Right lobe of liver (tissue), 6 donors: ENCODE measurements around the gene LYPLAL1. TPM values are rescaled to one million over a fixed set of nuclear protein-coding genes. Genes with fewer than 3 reads are reported as not detected.

Source experiments
- ATAC-seq, 4 donors: fragments of 200-7000 bp; cut with Tn5 transposase; one replicate each; pipeline ENCODE4 v1.9.1; 2020; ENCODE audit warnings: mild to moderate bottlenecking in 4 of 4, moderate library complexity in 4 of 4
- DNase-seq, 3 donors: peaks; one replicate each; pipeline ENCODE4 v3.0.0-alpha.2; 2020
- H3K27ac ChIP-seq, 3 donors: fragments of 200-600 bp; one replicate each; pipeline ENCODE4 v1.8.0; 2022
- H3K27me3 ChIP-seq, 2 donors: fragments of 200-600 bp; one replicate each; pipeline ENCODE4 v1.8.0; 2022
- H3K36me3 ChIP-seq, 4 donors: fragments of 200-600 bp; sonication (generic) in 1 of 4; one replicate each; pipeline versions ENCODE4 v1.5.1 to v1.8.0; 2017 to 2022; ENCODE audit warnings: control low read depth in 1 of 4
- H3K4me1 ChIP-seq, 4 donors: fragments of 200-600 bp; sonication (generic) in 1 of 4; one replicate each; pipeline versions ENCODE4 v1.5.1 to v1.8.0; 2017 to 2022; ENCODE audit warnings: control low read depth in 1 of 4
- H3K4me3 ChIP-seq, 3 donors: fragments of 200-600 bp; one replicate each; pipeline ENCODE4 v1.8.0; 2022
- H3K9me3 ChIP-seq, 4 donors: fragments of 200-600 bp; sonication (generic) in 1 of 4; one replicate each; pipeline versions ENCODE4 v1.5.1 to v1.8.0; 2017 to 2022; ENCODE audit warnings: control low read depth in 1 of 4
- CTCF ChIP-seq, 4 donors: fragments of 200-600 bp in 3 of 4; fragments of 450-650 bp in 1 of 4; IDR thresholded peaks; one replicate each; pipeline versions ENCODE4 v1.5.1 to v1.8.0; 2016 to 2022; ENCODE audit warnings: antibody characterized with exemption in 4 of 4, mild to moderate bottlenecking in 2 of 4
- POLR2A ChIP-seq: fragments of 450-650 bp; IDR thresholded peaks from one replicate; pipeline ENCODE4 v1.6.1; 2017; ENCODE audit warnings: antibody characterized with exemption, mild to moderate bottlenecking
- WGBS: methylation state at CpG from one replicate; pipeline ENCODE4 v1.1.6; 2018; ENCODE audit warnings: low coverage, low lambda C conversion rate; ENCODE audit not compliant: insufficient coverage; ENCODE audit errors: missing lambda C conversion rate; 5-methylcytosine and 5-hydroxymethylcytosine counted together
- intact Hi-C, 2 donors: fragments of 100-400 bp; cut with DNase I; formaldehyde crosslinking; loops; one replicate each; pipeline versions ENCODE4 v1.11.2 to v1.14.1; 2022
- total RNA-seq, 6 experiments: library from RNA; depleted of rRNA in 2 of 6; stranded (reverse); fragments of >200 nt in 2 of 6; fragmentation: NEBNext Ultra II Directional in 3 of 6; extraction: Animal tissue kit (Norgen Biotek cat#: 25700) in 3 of 6; gene quantifications; one replicate each; pipeline versions ENCODE4 v1.1.0 to v1.2.4, GENCODE V29; 2016 to 2023
- donor health status: DM: no; HTN: yes; CAD: no.
- donor health status: DM: no; HTN: no; CAD: no.
- donor health status: DM: no; HTN: no; CAD: no.
- donor health status: DM: no; HTN: yes; CAD: no.
- donor health status: DM: no; HTN: yes; CAD: no.

Gene LYPLAL1
- total RNA-seq, 6 experiments from 2014 or later, result 16.5 to 33.6 (median 22.2) TPM

- no peak for ATAC-seq
- H3K36me3 ChIP-seq, result no peaks in the 10 kb centered on the region
- no peak overlapping the region for H3K27ac ChIP-seq
- H3K27me3 ChIP-seq, result no peaks in the 10 kb centered on the region
- H3K9me3 ChIP-seq, result no peaks in the 10 kb centered on the region
- no peak for DNase-seq
- intact Hi-C loops, result no loop called here
- TF ChIP-seq POLR2A (no peak), CTCF (IDR thresholded peaks at IDR 0.05) (no peak)
- H3K4me1 ChIP-seq, result no peaks in the 10 kb centered on the region
- no peak overlapping the region for H3K4me3 ChIP-seq
These were observed 49.8 kb downstream of the LYPLAL1 start for GRCh38 chr1:219223496-219223895.

GRCh38 chr1:219226196-219226595, 52.5 kb downstream of the LYPLAL1 start:
- no peaks in the 10 kb centered on the region for H3K36me3 ChIP-seq
- H3K9me3 ChIP-seq, result no peaks in the 10 kb centered on the region
- TF ChIP-seq POLR2A, result no peak
- TF ChIP-seq CTCF (IDR thresholded peaks at IDR 0.05), result no peak
- H3K4me3 ChIP-seq, result no peak overlapping the region
- no peak overlapping the region for H3K27ac ChIP-seq
- intact Hi-C loops, result no loop called here
- H3K27me3 ChIP-seq, result no peaks in the 10 kb centered on the region
- no peak for DNase-seq
- H3K4me1 ChIP-seq, result no peaks in the 10 kb centered on the region
- ATAC-seq, result no peak
- 78% methylated on average over 2 of the region's 2 CpGs for WGBS

GRCh38 chr1:219227360-219228057, 53.8 kb downstream of the LYPLAL1 start:
- Histone ChIP-seq H3K27ac (no peak overlapping the region), H3K27me3 (no peaks in the 10 kb centered on the region), H3K4me3 (no peak overlapping the region), H3K4me1 (no peaks in the 10 kb centered on the region), H3K9me3 (no peaks in the 10 kb centered on the region), H3K36me3 (no peaks in the 10 kb centered on the region)
- ATAC-seq, result peak in 3 of 4 donors; percentile 49 to 67 (median 56)
- intact Hi-C loops, result no loop called here
- TF ChIP-seq POLR2A, result no peak
- DNase-seq, result no peak
- WGBS, result 67% methylated on average over 4 of the region's 4 CpGs

GRCh38 chr1:219228058-219228419, 54.4 kb downstream of the LYPLAL1 start:
- DNase-seq (no peak), ATAC-seq (no peak)
- Histone ChIP-seq H3K27me3 (no peaks in the 10 kb centered on the region), H3K4me1 (no peaks in the 10 kb centered on the region), H3K9me3 (no peaks in the 10 kb centered on the region), H3K27ac (no peak overlapping the region), H3K36me3 (no peaks in the 10 kb centered on the region), H3K4me3 (no peak overlapping the region)
- WGBS, result 93% methylated on average over 5 of the region's 5 CpGs
- TF ChIP-seq CTCF (IDR thresholded peaks at IDR 0.05) (no peak), POLR2A (no peak)
- intact Hi-C loops, result no loop called here

- no peak overlapping the region for H3K27ac ChIP-seq
- H3K9me3 ChIP-seq, result no peaks in the 10 kb centered on the region
- TF ChIP-seq POLR2A (no peak), CTCF (IDR thresholded peaks at IDR 0.05) (no peak)
- H3K36me3 ChIP-seq, result no peaks in the 10 kb centered on the region
- ATAC-seq, result no peak
- no peaks in the 10 kb centered on the region for H3K4me1 ChIP-seq
- intact Hi-C loops, result no loop called here
- DNase-seq, result no peak
- H3K4me3 ChIP-seq, result no peak overlapping the region
- WGBS, result 81% methylated on average over 2 of the region's 2 CpGs
- H3K27me3 ChIP-seq, result no peaks in the 10 kb centered on the region
These were observed 59.2 kb downstream of the LYPLAL1 start for GRCh38 chr1:219232890-219233289.
